Keratinocyte (primary cell): ENCODE data around the gene TEX55. TPM values are rescaled to one million over a fixed set of nuclear protein-coding genes. Genes with fewer than 3 reads are reported as not detected.

Experiments
- DNase-seq: peaks from one replicate; pipeline ENCODE4 v3.0.0-alpha.2; 2011; ENCODE audit warnings: low read depth, missing footprints, low spot score
- FAIRE-seq: peaks from 2 replicates; lab custom pipeline; 2011; peaks lifted over from hg19 to GRCh38; lab: Jason Lieb, UNC
- H2AFZ ChIP-seq: 2 replicates; pipeline ENCODE4 v1.6.0; 2012; ENCODE audit warnings: low read length, control low read depth, inconsistent platforms; ENCODE audit not compliant: control insufficient read depth
- H3K27ac ChIP-seq: 2 replicates; pipeline ENCODE4 v1.5.1; 2011; ENCODE audit warnings: low read length; ENCODE audit not compliant: control insufficient read depth, insufficient read depth
- H3K27me3 ChIP-seq: 3 replicates; pipeline ENCODE4 v1.6.0; 2011; ENCODE audit warnings: low read length; ENCODE audit not compliant: control insufficient read depth, insufficient read depth; ENCODE audit errors: extremely low read depth
- H3K36me3 ChIP-seq, 2 experiments: 2 replicates in 1 of 2; 3 replicates in 1 of 2; pipeline ENCODE4 v1.5.1; 2011; ENCODE audit warnings: low read length in 2 of 2, mild to moderate bottlenecking in 1 of 2; ENCODE audit not compliant: control insufficient read depth in 2 of 2, insufficient read depth in 2 of 2; ENCODE audit errors: extremely low read depth in 1 of 2
- H3K4me1 ChIP-seq: 3 replicates; pipeline ENCODE4 v1.5.1; 2011; ENCODE audit warnings: low read length; ENCODE audit not compliant: control insufficient read depth, insufficient read depth; ENCODE audit errors: extremely low read depth
- H3K4me2 ChIP-seq: 3 replicates; pipeline ENCODE4 v1.6.0; 2011; ENCODE audit warnings: low read depth, low read length; ENCODE audit not compliant: control insufficient read depth, insufficient read depth; ENCODE audit errors: extremely low read depth
- H3K4me3 ChIP-seq, 3 experiments: fragments of 200-600 bp in 1 of 3; sonication (generic) in 1 of 3; 2 replicates in 2 of 3; 3 replicates in 1 of 3; pipeline ENCODE4 v1.5.1; 2011 to 2016; ENCODE audit warnings: low read length in 3 of 3, mild to moderate bottlenecking in 3 of 3, control low read depth in 2 of 3, inconsistent platforms in 1 of 3, low read depth in 1 of 3, mixed read lengths in 1 of 3, mixed run types in 1 of 3, moderate library complexity in 1 of 3; ENCODE audit not compliant: control insufficient read depth in 2 of 3, insufficient read depth in 2 of 3; ENCODE audit errors: extremely low read depth in 1 of 3
- H3K79me2 ChIP-seq: 2 replicates; pipeline ENCODE4 v1.6.0; 2012; ENCODE audit warnings: low read length; ENCODE audit not compliant: control insufficient read depth, insufficient read depth
- H3K9ac ChIP-seq: 3 replicates; pipeline ENCODE4 v1.6.0; 2011; ENCODE audit warnings: low read length; ENCODE audit not compliant: control insufficient read depth, insufficient read depth; ENCODE audit errors: extremely low read depth
- H3K9me1 ChIP-seq: 3 replicates; pipeline ENCODE4 v1.6.0; 2011; ENCODE audit warnings: low read length; ENCODE audit not compliant: control insufficient read depth, insufficient read depth; ENCODE audit errors: extremely low read depth
- H3K9me3 ChIP-seq: 2 replicates; pipeline ENCODE4 v1.5.1; 2012; ENCODE audit warnings: low read depth, low read length; ENCODE audit not compliant: control insufficient read depth
- H4K20me1 ChIP-seq: 3 replicates; pipeline ENCODE4 v1.6.0; 2011; ENCODE audit warnings: low read length; ENCODE audit not compliant: control insufficient read depth, insufficient read depth; ENCODE audit errors: extremely low read depth
- EZH2 ChIP-seq: IDR thresholded peaks from one replicate; pipeline ENCODE4 v1.6.1; 2012; ENCODE audit warnings: inconsistent platforms, mild to moderate bottlenecking, low read length, moderate library complexity
- dilution Hi-C: fragments of 300-500 bp; cut with MboI; formaldehyde crosslinking; loops from one replicate; pipeline ENCODE4 v1.7.0; 2020; ENCODE audit warnings: low sequenced_read_pairs; ENCODE audit not compliant: extremely low pct_ligation_motif_present
- polyA plus RNA-seq, 5 experiments: library from polyadenylated mRNA; depleted of rRNA in 3 of 5; stranded (reverse) in 3 of 5; stranded (forward) in 1 of 5; unstranded in 1 of 5; fragments of >200 nt; gene quantifications; 1 replicate in 1 of 5; 2 replicates in 3 of 5; 3 replicates in 1 of 5; pipeline versions ENCODE4 v1.2.1 to v1.2.3, GENCODE V29; 2011 to 2012; ENCODE audit warnings: missing spikeins in 2 of 5, low read depth in 1 of 5, low replicate concordance in 1 of 5
- TF ChIP-seq, protein P1 (sequence below), 3 experiments: IDR thresholded peaks in 1 of 3; conservative IDR thresholded peaks in 1 of 3; optimal IDR thresholded peaks in 1 of 3; 2 replicates in 2 of 3; 3 replicates in 1 of 3; pipeline versions ENCODE3 to v1.5.1; 2011; ENCODE audit warnings: low read length in 3 of 3, mild to moderate bottlenecking in 3 of 3, moderate library complexity in 2 of 3, control low read depth in 1 of 3, inconsistent platforms in 1 of 3; ENCODE audit not compliant: insufficient read depth in 2 of 3; ENCODE audit errors: extremely low read depth in 1 of 3

The TEX55 gene
- polyA plus RNA-seq, 1 donor (not counting 4 experiments of a cell fraction or from before 2014, with no cell fraction given) = not detected

DNA sequence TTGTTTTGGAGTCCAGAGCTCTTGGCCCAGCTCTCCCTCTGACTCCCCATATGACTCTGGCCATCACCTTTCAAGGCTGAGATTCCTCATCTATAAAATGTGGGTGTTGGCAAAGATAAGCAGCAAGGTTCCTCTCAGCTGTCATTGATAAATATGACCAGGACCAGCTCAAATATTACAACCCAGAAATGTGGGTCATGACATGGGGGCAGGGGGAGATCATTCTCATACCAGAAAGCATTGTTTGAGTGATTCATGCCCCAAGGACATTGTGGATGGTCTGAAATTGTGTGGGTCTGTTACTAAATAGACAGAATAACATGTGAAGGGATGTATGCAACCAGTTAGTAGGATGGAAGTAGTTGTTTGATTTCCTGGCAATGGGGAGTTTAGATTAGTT is 41.3 kb downstream of the TEX55 start:
- no peaks in the 10 kb centered on the region for H3K27me3 ChIP-seq
- TF ChIP-seq, protein P1, sequence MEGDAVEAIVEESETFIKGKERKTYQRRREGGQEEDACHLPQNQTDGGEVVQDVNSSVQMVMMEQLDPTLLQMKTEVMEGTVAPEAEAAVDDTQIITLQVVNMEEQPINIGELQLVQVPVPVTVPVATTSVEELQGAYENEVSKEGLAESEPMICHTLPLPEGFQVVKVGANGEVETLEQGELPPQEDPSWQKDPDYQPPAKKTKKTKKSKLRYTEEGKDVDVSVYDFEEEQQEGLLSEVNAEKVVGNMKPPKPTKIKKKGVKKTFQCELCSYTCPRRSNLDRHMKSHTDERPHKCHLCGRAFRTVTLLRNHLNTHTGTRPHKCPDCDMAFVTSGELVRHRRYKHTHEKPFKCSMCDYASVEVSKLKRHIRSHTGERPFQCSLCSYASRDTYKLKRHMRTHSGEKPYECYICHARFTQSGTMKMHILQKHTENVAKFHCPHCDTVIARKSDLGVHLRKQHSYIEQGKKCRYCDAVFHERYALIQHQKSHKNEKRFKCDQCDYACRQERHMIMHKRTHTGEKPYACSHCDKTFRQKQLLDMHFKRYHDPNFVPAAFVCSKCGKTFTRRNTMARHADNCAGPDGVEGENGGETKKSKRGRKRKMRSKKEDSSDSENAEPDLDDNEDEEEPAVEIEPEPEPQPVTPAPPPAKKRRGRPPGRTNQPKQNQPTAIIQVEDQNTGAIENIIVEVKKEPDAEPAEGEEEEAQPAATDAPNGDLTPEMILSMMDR (optimal IDR thresholded peaks at IDR 0.05 in 1 of 3, IDR thresholded peaks at IDR 0.05 in 1 of 3, conservative IDR thresholded peaks at IDR 0.05 in 1 of 3; ENCODE audit: extremely low read depth in 1 of 3, insufficient read depth in 2 of 3, low read length in 3 of 3) = no peak
- TF ChIP-seq EZH2 = no peak
- no peak overlapping the region for H3K9ac ChIP-seq
- no peaks in the 10 kb centered on the region for H3K36me3 ChIP-seq
- peak; percentile 23 for FAIRE-seq
- no peak overlapping the region for H3K4me2 ChIP-seq
- H3K4me3 ChIP-seq = no peak overlapping the region
- dilution Hi-C loops = no loop called here
- H3K9me3 ChIP-seq = no peaks in the 10 kb centered on the region
- peaks cover 38% of the 10 kb centered on the region for H3K4me1 ChIP-seq
- no peak overlapping the region for H3K27ac ChIP-seq
- H4K20me1 ChIP-seq = no peaks in the 10 kb centered on the region
- no peaks in the 10 kb centered on the region for H3K79me2 ChIP-seq
- no peaks in the 10 kb centered on the region for H3K9me1 ChIP-seq
- DNase-seq = no peak
- no peak overlapping the region for H2AFZ ChIP-seq

DNA sequence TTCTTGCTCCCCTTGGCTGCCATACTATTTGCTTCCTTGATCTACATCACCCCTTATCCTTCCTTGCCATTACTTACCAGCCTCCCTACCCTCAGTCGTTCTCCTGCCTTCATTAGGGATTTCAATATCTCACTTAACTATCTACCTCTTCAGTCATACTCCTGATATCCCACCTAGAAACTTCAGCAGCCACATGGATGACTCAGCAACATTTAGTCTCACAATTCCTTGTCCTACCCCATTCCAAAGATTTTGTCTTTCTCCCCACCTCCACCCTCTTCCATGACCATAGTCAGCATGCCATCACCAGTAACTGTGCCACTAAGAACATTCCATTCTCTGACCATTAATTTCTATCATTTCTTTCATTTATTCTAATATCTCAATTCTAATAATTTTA is 45.8 kb downstream of the TEX55 start:
- FAIRE-seq = peak; percentile 23
- no peak for DNase-seq
- H3K27me3 ChIP-seq = no peaks in the 10 kb centered on the region
- no peak overlapping the region for H3K9ac ChIP-seq
- H3K9me1 ChIP-seq = no peaks in the 10 kb centered on the region
- no peaks in the 10 kb centered on the region for H3K79me2 ChIP-seq
- H3K27ac ChIP-seq = no peak overlapping the region
- H3K4me3 ChIP-seq = no peak overlapping the region
- no peaks in the 10 kb centered on the region for H3K36me3 ChIP-seq
- H2AFZ ChIP-seq = no peak overlapping the region
- H3K9me3 ChIP-seq = no peaks in the 10 kb centered on the region
- dilution Hi-C loops = no loop called here
- H3K4me2 ChIP-seq = no peak overlapping the region
- H4K20me1 ChIP-seq = no peaks in the 10 kb centered on the region
- TF ChIP-seq, protein P1 (optimal IDR thresholded peaks at IDR 0.05 in 1 of 3, IDR thresholded peaks at IDR 0.05 in 1 of 3, conservative IDR thresholded peaks at IDR 0.05 in 1 of 3; ENCODE audit: extremely low read depth in 1 of 3, insufficient read depth in 2 of 3, low read length in 3 of 3) = no peak
- no peak for TF ChIP-seq EZH2
- peaks cover 26% of the 10 kb centered on the region for H3K4me1 ChIP-seq
